ENCODE results near the gene PRR33.

Gene PRR33

GRCh38 chr11:1889941-1890855 lies 1.5 kb downstream of the PRR33 start:
- H3K79me2 ChIP-seq (ENCODE audit: insufficient read depth, low read depth), result no peaks in the 10 kb centered on the region
- H3K4me3 ChIP-seq (IDR thresholded peaks at IDR 0.05; ENCODE audit: insufficient read depth, low read depth, low read length), result no peak overlapping the region
- no peak overlapping the region for H2AFZ ChIP-seq (ENCODE audit: low read depth)
- H3K36me3 ChIP-seq (ENCODE audit: insufficient read depth), result no peaks in the 10 kb centered on the region
- no peak overlapping the region for H3K4me2 ChIP-seq
- H3K4me1 ChIP-seq (ENCODE audit: low read depth, poor library complexity, severe bottlenecking), result no peaks in the 10 kb centered on the region
- no peak overlapping the region for H3K9ac ChIP-seq
- H3K27ac ChIP-seq, result no peak overlapping the region
- TF ChIP-seq CTCF (conservative IDR thresholded peaks at IDR 0.05; ENCODE audit: low read depth, low read length), result no peak
- no peaks in the 10 kb centered on the region for H4K20me1 ChIP-seq (ENCODE audit: insufficient read depth)
- peaks cover 71% of the 10 kb centered on the region; the same call in 1 of the 2 replicates for H3K27me3 ChIP-seq (ENCODE audit: insufficient read depth, low read depth)

GRCh38 chr11:1889224-1889930 lies 2.3 kb downstream of the PRR33 start:
- Histone ChIP-seq H3K9ac (no peak overlapping the region), H3K4me3 (IDR thresholded peaks at IDR 0.05; ENCODE audit: insufficient read depth, low read depth, low read length) (no peak overlapping the region)

GRCh38 chr11:1888811-1889210 lies 2.9 kb downstream of the PRR33 start:
- H3K4me2 ChIP-seq, result no peak overlapping the region
- H3K9ac ChIP-seq, result no peak overlapping the region
- no peak overlapping the region for H3K27ac ChIP-seq
- no peaks in the 10 kb centered on the region for H3K79me2 ChIP-seq (ENCODE audit: insufficient read depth, low read depth)
- H3K4me3 ChIP-seq (IDR thresholded peaks at IDR 0.05; ENCODE audit: insufficient read depth, low read depth, low read length), result no peak overlapping the region
- peaks cover 74% of the 10 kb centered on the region; the same call in 1 of the 2 replicates for H3K27me3 ChIP-seq (ENCODE audit: insufficient read depth, low read depth)
- H3K4me1 ChIP-seq (ENCODE audit: low read depth, poor library complexity, severe bottlenecking), result no peaks in the 10 kb centered on the region
- H4K20me1 ChIP-seq (ENCODE audit: insufficient read depth), result no peaks in the 10 kb centered on the region
- H2AFZ ChIP-seq (ENCODE audit: low read depth), result no peak overlapping the region
- no peaks in the 10 kb centered on the region for H3K36me3 ChIP-seq (ENCODE audit: insufficient read depth)
- TF ChIP-seq CTCF (conservative IDR thresholded peaks at IDR 0.05; ENCODE audit: low read depth, low read length), result no peak

More at GRCh38 chr11:1889224-1889930, 2.3 kb downstream of the PRR33 start:
- H3K27ac ChIP-seq, result no peak overlapping the region
- H3K4me2 ChIP-seq, result no peak overlapping the region
- H3K79me2 ChIP-seq (ENCODE audit: insufficient read depth, low read depth), result no peaks in the 10 kb centered on the region
- H3K36me3 ChIP-seq (ENCODE audit: insufficient read depth), result no peaks in the 10 kb centered on the region
- no peak overlapping the region for H2AFZ ChIP-seq (ENCODE audit: low read depth)
- TF ChIP-seq CTCF (conservative IDR thresholded peaks at IDR 0.05; ENCODE audit: low read depth, low read length), result no peak
- no peaks in the 10 kb centered on the region for H4K20me1 ChIP-seq (ENCODE audit: insufficient read depth)
- peaks cover 70% of the 10 kb centered on the region; the same call in 1 of the 2 replicates for H3K27me3 ChIP-seq (ENCODE audit: insufficient read depth, low read depth)
- H3K4me1 ChIP-seq (ENCODE audit: low read depth, poor library complexity, severe bottlenecking), result no peaks in the 10 kb centered on the region

GRCh38 chr11:1888347-1888753 lies 3.3 kb downstream of the PRR33 start:
- no peaks in the 10 kb centered on the region for H3K79me2 ChIP-seq (ENCODE audit: insufficient read depth, low read depth)
- H3K27ac ChIP-seq, result no peak overlapping the region
- no peak overlapping the region for H2AFZ ChIP-seq (ENCODE audit: low read depth)
- no peaks in the 10 kb centered on the region for H3K36me3 ChIP-seq (ENCODE audit: insufficient read depth)
- H3K4me2 ChIP-seq, result no peak overlapping the region
- peaks cover 73% of the 10 kb centered on the region; the same call in 1 of the 2 replicates for H3K27me3 ChIP-seq (ENCODE audit: insufficient read depth, low read depth)
- H3K4me1 ChIP-seq (ENCODE audit: low read depth, poor library complexity, severe bottlenecking), result no peaks in the 10 kb centered on the region
- H3K9ac ChIP-seq, result no peak overlapping the region
- no peak for TF ChIP-seq CTCF (conservative IDR thresholded peaks at IDR 0.05; ENCODE audit: low read depth, low read length)
- no peaks in the 10 kb centered on the region for H4K20me1 ChIP-seq (ENCODE audit: insufficient read depth)
- H3K4me3 ChIP-seq (IDR thresholded peaks at IDR 0.05; ENCODE audit: insufficient read depth, low read depth, low read length), result no peak overlapping the region
